OCI-LY7 (cell line): Measurements from ENCODE around the gene GTF3C2.

ENCODE experiments used
- CTCF ChIP-seq: fragments of 200-600 bp; sonication (generic); conservative IDR thresholded peaks from 2 replicates; pipeline ENCODE4 v1.5.1; 2014; ENCODE audit warnings: mild to moderate bottlenecking, antibody characterized with exemption, low read length, moderate library complexity, mixed read lengths
- EZH2phosphoT487 ChIP-seq: fragments of 200-600 bp; sonication (generic); IDR thresholded peaks from 2 replicates; pipeline ENCODE4 v1.6.1; 2018; ENCODE audit warnings: low read depth, borderline replicate concordance, mild to moderate bottlenecking, mixed run types, antibody characterized with exemption, low read length, moderate library complexity, mixed read lengths

DNA sequence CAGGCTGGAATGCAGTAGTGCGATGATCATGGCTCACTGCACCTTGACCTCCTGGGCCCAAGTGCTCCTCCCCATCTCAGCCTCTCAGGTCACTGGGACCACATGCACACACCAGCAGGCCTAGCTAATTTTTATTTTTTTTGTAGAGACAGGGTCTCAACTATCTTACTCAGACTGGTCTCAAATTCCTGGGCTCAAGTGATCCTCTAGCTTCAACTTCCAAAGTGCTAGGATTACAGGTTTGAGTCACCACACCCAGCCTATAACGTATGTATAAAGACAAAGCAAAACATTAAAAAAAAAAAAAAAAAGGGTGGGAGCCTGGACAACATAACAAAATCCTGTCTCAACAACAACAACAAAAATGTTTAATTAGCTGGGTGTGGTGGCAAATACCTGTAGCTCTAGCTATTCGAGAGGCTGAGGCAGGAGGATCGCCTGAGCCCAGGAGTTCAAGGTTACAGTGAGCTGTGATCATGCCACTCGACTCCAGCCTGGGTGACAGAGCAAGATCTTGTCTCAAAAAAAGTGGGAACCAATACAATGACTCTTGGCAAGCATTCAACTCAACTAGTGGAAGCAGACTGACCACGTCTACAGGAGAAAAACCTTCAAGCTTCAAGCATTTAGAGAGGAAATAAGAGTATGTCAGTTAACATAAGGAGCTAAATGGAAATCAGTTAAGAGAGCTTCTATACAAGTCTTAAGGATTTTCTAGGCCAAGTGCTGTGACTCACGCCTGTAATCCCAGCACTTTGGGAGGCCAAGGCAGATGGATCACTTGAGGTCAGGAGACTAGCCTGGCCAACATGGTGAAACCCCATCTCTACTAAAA lies 2.6 kb downstream of the GTF3C2 start:
- no peak for TF ChIP-seq CTCF
- TF ChIP-seq EZH2phosphoT487: no peak
